HepG2 (cell line): ENCODE measurements around the gene SDK1. TPM values are rescaled to one million over a fixed set of nuclear protein-coding genes. Genes with fewer than 3 reads are reported as not detected.

ENCODE experiments used
- ATAC-seq: fragments of 200-7000 bp; cut with Tn5 transposase; 3 replicates; pipeline ENCODE4 v1.9.1; 2020; ENCODE audit warnings: mild to moderate bottlenecking, moderate library complexity
- BruUV-seq: library from RNA; stranded (reverse); fragments of 400-500 nt; replicated peaks from 2 replicates; lab custom pipeline; 2021; lab: Mats Ljungman, UMichigan
- CTCF ChIA-PET: fragments of 300-600 bp; formaldehyde crosslinking; extraction: SDS; loops from one replicate; lab custom pipeline; 2021; ENCODE audit warnings: low total read pairs, inconsistent platforms, low intra/inter-chr PET ratio; lab: Yijun Ruan, JAX
- POLR2A ChIA-PET: fragments of 350-600 bp; sonication (Branson Sonifier 250); formaldehyde crosslinking; loops from one replicate; lab custom pipeline; 2020; ENCODE audit warnings: antibody characterized with exemption, inconsistent platforms; lab: Yijun Ruan, JAX
- DNase-seq: peaks from one replicate; pipeline ENCODE4 v3.0.0-alpha.2; 2015; ENCODE audit warnings: low spot score
- FAIRE-seq: peaks from 3 replicates; lab custom pipeline; 2011; peaks lifted over from hg19 to GRCh38; lab: Jason Lieb, UNC
- H2AFZ ChIP-seq: one replicate; pipeline ENCODE4 v1.6.1; 2011; ENCODE audit warnings: low read length, inconsistent platforms
- H3K27ac ChIP-seq: fragments of 300-600 bp; 3 replicates; pipeline ENCODE4 v1.8.0; 2011; ENCODE audit warnings: mixed run types, mild to moderate bottlenecking, mixed read lengths, low read length, inconsistent platforms; ENCODE audit not compliant: insufficient read depth; ENCODE audit errors: extremely low read length
- H3K27me3 ChIP-seq, 2 experiments: fragments of 200-600 bp in 1 of 2; 2 replicates in 1 of 2; 3 replicates in 1 of 2; pipeline versions ENCODE4 v1.6.0 to v1.8.0; 2011; ENCODE audit warnings: low read length in 2 of 2, mild to moderate bottlenecking in 2 of 2, moderate library complexity in 2 of 2, inconsistent platforms in 1 of 2; ENCODE audit not compliant: insufficient read depth in 2 of 2, control insufficient read depth in 1 of 2
- H3K36me3 ChIP-seq, 2 experiments: fragments of 200-600 bp in 1 of 2; replicated peaks in 1 of 2; 2 replicates in 1 of 2; 3 replicates in 1 of 2; pipeline versions ENCODE4 v1.5.1 to v1.8.0; 2011; ENCODE audit warnings: low read length in 2 of 2, inconsistent platforms in 1 of 2; ENCODE audit not compliant: insufficient read depth in 2 of 2, control insufficient read depth in 1 of 2
- H3K4me1 ChIP-seq: 2 replicates; pipeline ENCODE4 v1.5.1; 2012; ENCODE audit warnings: low read length, inconsistent platforms; ENCODE audit not compliant: insufficient read depth
- H3K4me2 ChIP-seq: 2 replicates; pipeline ENCODE4 v1.6.0; 2011; ENCODE audit warnings: low read depth, low read length, inconsistent platforms
- H3K4me3 ChIP-seq, 3 experiments: fragments of 200-600 bp in 1 of 3; sonication (generic), shearing (Covaris generic) in 1 of 3; replicated peaks in 1 of 3; 2 replicates each; pipeline ENCODE4 v1.5.1; 2011 to 2016; ENCODE audit warnings: low read length in 3 of 3, inconsistent platforms in 2 of 3, low read depth in 2 of 3, mild to moderate bottlenecking in 2 of 3, control low read depth in 1 of 3, mixed read lengths in 1 of 3; ENCODE audit not compliant: insufficient read depth in 1 of 3
- H3K79me2 ChIP-seq: one replicate; pipeline ENCODE4 v1.6.1; 2011; ENCODE audit warnings: low read length, inconsistent platforms; ENCODE audit not compliant: insufficient read depth
- H3K9ac ChIP-seq: 2 replicates; pipeline ENCODE4 v1.6.0; 2011; ENCODE audit warnings: mild to moderate bottlenecking, low read depth, low read length, inconsistent platforms; ENCODE audit not compliant: insufficient read depth
- H3K9me3 ChIP-seq: 2 replicates; pipeline ENCODE4 v1.5.1; 2012; ENCODE audit warnings: mild to moderate bottlenecking, low read length
- H4K20me1 ChIP-seq: 2 replicates; pipeline ENCODE4 v1.6.0; 2011; ENCODE audit warnings: inconsistent platforms, mild to moderate bottlenecking, low read length, moderate library complexity; ENCODE audit not compliant: insufficient read depth
- EED ChIP-seq: sonication (generic); formaldehyde crosslinking; IDR thresholded peaks from 2 replicates; pipeline ENCODE4 v1.5.0; 2020; ENCODE audit warnings: mild to moderate bottlenecking, missing genetic modification reagents
- KDM5A ChIP-seq: fragments of 200-600 bp; sonication (generic); IDR thresholded peaks from 2 replicates; pipeline ENCODE4 v1.7.0; 2018; ENCODE audit warnings: antibody characterized with exemption, mild to moderate bottlenecking, low read length, borderline replicate concordance
- NFE2 ChIP-seq: sonication (generic); formaldehyde crosslinking; IDR thresholded peaks from 2 replicates; pipeline ENCODE4 v1.4.0; 2020; ENCODE audit warnings: missing genetic modification reagents
- TOPORS ChIP-seq: sonication (generic); formaldehyde crosslinking; IDR thresholded peaks from 2 replicates; pipeline ENCODE4 v1.8.0; 2023; ENCODE audit warnings: mild to moderate bottlenecking, missing genetic modification reagents
- ZBTB1 ChIP-seq: sonication (generic); formaldehyde crosslinking; IDR thresholded peaks from 2 replicates; pipeline ENCODE4 v1.4.0; 2020; ENCODE audit warnings: missing genetic modification reagents, borderline replicate concordance
- ZNF12 ChIP-seq: sonication (generic); formaldehyde crosslinking; IDR thresholded peaks from 2 replicates; pipeline ENCODE4 v1.5.0; 2020; ENCODE audit warnings: missing genetic modification reagents
- WGBS: methylation state at CpG from one replicate; pipeline ENCODE4 v1.1.6; 2017; ENCODE audit warnings: low lambda C conversion rate; 5-methylcytosine and 5-hydroxymethylcytosine counted together
- in situ Hi-C: cut with HindIII; loops from 2 replicates; pipeline ENCODE4 v1.10.0; 2017; ENCODE audit warnings: low pct_unique_long_range_greater_than_20kb; ENCODE audit not compliant: extremely low pct_ligation_motif_present
- intact Hi-C: fragments of 100-400 bp; cut with micrococcal nuclease; formaldehyde crosslinking; loops from one replicate; pipeline ENCODE4 v1.10.0; 2022; ENCODE audit not compliant: unreplicated experiment
- polyA plus RNA-seq, 8 experiments: library from polyadenylated mRNA; depleted of rRNA in 3 of 8; stranded (reverse) in 7 of 8; unstranded in 1 of 8; fragments of >200 nt; fragmentation: Illumina TruSeq in 4 of 8; extraction: Trizol in 4 of 8; gene quantifications; 2 replicates each; pipeline versions ENCODE4 v1.2.1 to v1.2.3, GENCODE V29; 2011 to 2016; ENCODE audit warnings: low read depth in 4 of 8, missing spikeins in 1 of 8, mixed read lengths in 1 of 8; ENCODE audit not compliant: insufficient read depth in 1 of 8
- total RNA-seq, 5 experiments: library from RNA; depleted of rRNA; stranded (reverse); fragments of >200 nt; fragmentation: Illumina TruSeq; extraction: Trizol; gene quantifications; 2 replicates each; pipeline ENCODE4 v1.2.3, GENCODE V29; 2016; ENCODE audit warnings: low read depth in 1 of 5
- TF ChIP-seq, protein P1 (sequence below): sonication (generic); formaldehyde crosslinking; IDR thresholded peaks from 2 replicates; pipeline ENCODE4 v1.5.1; 2020; ENCODE audit warnings: missing genetic modification reagents, mild to moderate bottlenecking, borderline replicate concordance

Gene SDK1
- total and polyA plus RNA-seq, 2 of the 13 experiments (the other 11 are each of a cell fraction or from before 2014, with no cell fraction given): 0.35 to 2.4 TPM

DNA sequence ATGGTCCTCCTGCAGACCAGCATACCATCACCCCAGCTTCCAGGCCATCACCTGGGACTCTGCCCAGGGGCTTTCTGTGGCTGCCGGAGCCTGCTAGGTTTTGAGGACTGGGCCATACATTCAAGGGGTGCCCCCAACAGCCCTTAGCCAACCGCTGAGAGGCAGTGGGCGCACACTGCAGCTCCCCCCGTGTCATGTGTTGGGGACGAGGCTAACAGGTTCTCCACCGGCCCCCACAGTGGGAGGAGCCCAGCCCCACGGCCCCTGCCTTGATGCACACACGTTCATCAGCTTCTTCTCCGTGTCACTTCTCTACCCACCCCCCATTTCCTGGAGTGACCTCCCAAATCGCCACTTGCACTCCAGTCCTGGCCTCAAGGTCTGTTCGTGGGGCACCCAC, 837.8 kb downstream of the SDK1 start:
- in situ Hi-C loops (no loop called here), intact Hi-C loops (no loop called here)
- DNase-seq (no peak), ATAC-seq (no peak), FAIRE-seq (no peak)
- Histone ChIP-seq H2AFZ (no peak overlapping the region), H3K4me2 (no peak overlapping the region), H3K9ac (no peak overlapping the region), H3K9me3 (no peaks in the 10 kb centered on the region), H3K36me3 (no peaks in the 10 kb centered on the region), H3K27ac (no peak overlapping the region), H3K4me3 (no peak overlapping the region), H3K4me1 (peaks cover 20% of the 10 kb centered on the region), H4K20me1 (no peaks in the 10 kb centered on the region), H3K79me2 (no peaks in the 10 kb centered on the region), H3K27me3 (no peaks in the 10 kb centered on the region)
- POLR2A ChIA-PET: no interaction called here
- TF ChIP-seq ZNF12 (CRISPR knock-in tag) (no peak), TOPORS (CRISPR knock-in tag) (no peak), NFE2 (CRISPR knock-in tag) (no peak), ZBTB1 (CRISPR knock-in tag) (no peak), EED (CRISPR knock-in tag) (no peak), KDM5A (no peak)
- TF ChIP-seq, protein P1, sequence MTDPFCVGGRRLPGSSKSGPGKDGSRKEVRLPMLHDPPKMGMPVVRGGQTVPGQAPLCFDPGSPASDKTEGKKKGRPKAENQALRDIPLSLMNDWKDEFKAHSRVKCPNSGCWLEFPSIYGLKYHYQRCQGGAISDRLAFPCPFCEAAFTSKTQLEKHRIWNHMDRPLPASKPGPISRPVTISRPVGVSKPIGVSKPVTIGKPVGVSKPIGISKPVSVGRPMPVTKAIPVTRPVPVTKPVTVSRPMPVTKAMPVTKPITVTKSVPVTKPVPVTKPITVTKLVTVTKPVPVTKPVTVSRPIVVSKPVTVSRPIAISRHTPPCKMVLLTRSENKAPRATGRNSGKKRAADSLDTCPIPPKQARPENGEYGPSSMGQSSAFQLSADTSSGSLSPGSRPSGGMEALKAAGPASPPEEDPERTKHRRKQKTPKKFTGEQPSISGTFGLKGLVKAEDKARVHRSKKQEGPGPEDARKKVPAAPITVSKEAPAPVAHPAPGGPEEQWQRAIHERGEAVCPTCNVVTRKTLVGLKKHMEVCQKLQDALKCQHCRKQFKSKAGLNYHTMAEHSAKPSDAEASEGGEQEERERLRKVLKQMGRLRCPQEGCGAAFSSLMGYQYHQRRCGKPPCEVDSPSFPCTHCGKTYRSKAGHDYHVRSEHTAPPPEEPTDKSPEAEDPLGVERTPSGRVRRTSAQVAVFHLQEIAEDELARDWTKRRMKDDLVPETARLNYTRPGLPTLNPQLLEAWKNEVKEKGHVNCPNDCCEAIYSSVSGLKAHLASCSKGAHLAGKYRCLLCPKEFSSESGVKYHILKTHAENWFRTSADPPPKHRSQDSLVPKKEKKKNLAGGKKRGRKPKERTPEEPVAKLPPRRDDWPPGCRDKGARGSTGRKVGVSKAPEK (CRISPR knock-in tag): no peak
- CTCF ChIA-PET: no interaction called here
- WGBS: 85% methylated on average over 8 of the region's 11 CpGs
- no TSS peak for BruUV-seq
